GM19467 (cell line): ENCODE results near the gene DEXI.
"Not testable (repeated sequence)": the region's sequence is repeated elsewhere in the genome, so short reads cannot be mapped to it uniquely, and the experiment has no call there.

Source experiments
- ATAC-seq: cut with Tn5 transposase; IDR thresholded peaks from one replicate; pipeline ENCODE4 v1.9.1; 2021; ENCODE audit warnings: mild to moderate bottlenecking, moderate library complexity; ENCODE audit not compliant: unreplicated experiment

DEXI gene

GRCh38 chr16:10941935-10942351 lies 325 bp downstream of the DEXI start:
- not testable (repeated sequence) for ATAC-seq

- no peak for ATAC-seq
These were observed 938 bp downstream of the DEXI start for GRCh38 chr16:10941127-10941933.

GRCh38 chr16:10940501-10941079 lies 1.7 kb downstream of the DEXI start:
- ATAC-seq: no peak

GRCh38 chr16:10939649-10940234 lies 2.5 kb downstream of the DEXI start:
- ATAC-seq: no peak

- no peak for ATAC-seq
These were observed 3.2 kb downstream of the DEXI start for GRCh38 chr16:10938796-10939648.

- ATAC-seq: no peak
These were observed 3.9 kb downstream of the DEXI start for GRCh38 chr16:10938321-10938720.

GRCh38 chr16:10937068-10937859 lies 5.0 kb downstream of the DEXI start:
- ATAC-seq: no peak

- ATAC-seq: no peak
These were observed 5.8 kb downstream of the DEXI start for GRCh38 chr16:10936272-10936984.

- no peak for ATAC-seq
These were observed 6.9 kb downstream of the DEXI start for GRCh38 chr16:10935226-10935915.

GRCh38 chr16:10934325-10935107 lies 7.8 kb downstream of the DEXI start:
- no peak for ATAC-seq

- no peak for ATAC-seq
These were observed 8.4 kb downstream of the DEXI start for GRCh38 chr16:10933865-10934264.

GRCh38 chr16:10932959-10933710 lies 9.1 kb downstream of the DEXI start:
- ATAC-seq: no peak

- ATAC-seq: no peak
These were observed 10.2 kb downstream of the DEXI start for GRCh38 chr16:10931977-10932632.

- ATAC-seq: no peak
These were observed 11.1 kb downstream of the DEXI start for GRCh38 chr16:10931134-10931533.

GRCh38 chr16:10930755-10931093 lies 11.5 kb downstream of the DEXI start:
- ATAC-seq: no peak

GRCh38 chr16:10929853-10930754 lies 12.2 kb downstream of the DEXI start:
- no peak for ATAC-seq
